ENCODE measurements around the gene MAPK8IP3. TPM values are rescaled to one million over a fixed set of nuclear protein-coding genes. Genes with fewer than 3 reads are reported as not detected.

The MAPK8IP3 gene
- total RNA-seq, 1 donor, result 135 TPM

DNA sequence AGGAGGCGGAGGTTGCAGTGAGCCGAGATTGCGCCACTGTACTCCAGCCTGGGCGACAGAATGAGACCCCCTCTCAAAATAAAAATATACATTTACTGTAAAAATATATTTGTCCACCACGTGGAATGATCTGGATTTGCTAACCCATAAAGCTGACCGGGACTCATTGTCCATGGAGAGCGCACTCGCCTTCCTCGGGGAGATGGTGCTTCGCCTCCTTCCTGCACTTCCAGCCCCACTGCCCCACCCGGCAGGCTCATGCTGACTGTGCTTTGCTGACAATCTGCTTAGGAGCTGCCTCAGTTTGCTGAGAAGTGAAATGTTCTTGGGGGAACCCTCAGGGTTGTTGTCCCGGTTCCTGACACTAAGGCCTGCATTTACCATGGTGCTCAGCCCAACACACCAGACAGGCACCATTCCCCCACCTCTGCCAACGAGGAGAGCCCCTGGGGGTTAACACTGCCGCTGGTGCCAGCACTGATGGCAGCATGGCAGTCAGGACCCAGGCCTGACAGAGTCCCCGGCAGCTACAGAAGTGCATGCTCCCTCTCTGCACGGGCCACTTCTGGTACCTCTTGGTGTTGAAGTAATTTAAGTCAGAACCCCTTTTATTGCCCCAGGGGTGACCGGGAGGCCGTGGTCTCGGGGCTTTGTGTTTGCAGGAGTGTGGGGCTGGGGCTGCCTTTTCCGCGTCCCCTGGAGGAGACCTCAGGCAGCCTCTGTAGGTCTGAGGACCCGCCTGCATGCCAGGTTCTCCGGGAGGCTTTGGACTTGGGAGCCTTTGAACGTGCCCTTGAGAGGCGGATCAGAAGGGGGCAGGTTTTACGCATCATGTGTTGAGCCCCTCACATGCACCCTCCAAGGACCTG, 79.2 kb downstream of the MAPK8IP3 start:
- Histone ChIP-seq H3K4me1 (ENCODE audit: insufficient read depth, low read length) (peaks cover 23% of the 10 kb centered on the region), H3K27me3 (ENCODE audit: insufficient read depth, low read length) (no peaks in the 10 kb centered on the region), H3K4me3 (ENCODE audit: low read length) (no peak overlapping the region), H3K9me3 (ENCODE audit: low read depth, low read length) (no peaks in the 10 kb centered on the region)

- Histone ChIP-seq H3K9me3 (ENCODE audit: low read depth, low read length) (no peaks in the 10 kb centered on the region), H3K27me3 (ENCODE audit: insufficient read depth, low read length) (no peaks in the 10 kb centered on the region), H3K4me1 (ENCODE audit: insufficient read depth, low read length) (peaks cover 20% of the 10 kb centered on the region), H3K4me3 (ENCODE audit: low read length) (no peak overlapping the region)
Measured at GRCh38 chr16:1785846-1786170, 79.8 kb downstream of the MAPK8IP3 start.

DNA sequence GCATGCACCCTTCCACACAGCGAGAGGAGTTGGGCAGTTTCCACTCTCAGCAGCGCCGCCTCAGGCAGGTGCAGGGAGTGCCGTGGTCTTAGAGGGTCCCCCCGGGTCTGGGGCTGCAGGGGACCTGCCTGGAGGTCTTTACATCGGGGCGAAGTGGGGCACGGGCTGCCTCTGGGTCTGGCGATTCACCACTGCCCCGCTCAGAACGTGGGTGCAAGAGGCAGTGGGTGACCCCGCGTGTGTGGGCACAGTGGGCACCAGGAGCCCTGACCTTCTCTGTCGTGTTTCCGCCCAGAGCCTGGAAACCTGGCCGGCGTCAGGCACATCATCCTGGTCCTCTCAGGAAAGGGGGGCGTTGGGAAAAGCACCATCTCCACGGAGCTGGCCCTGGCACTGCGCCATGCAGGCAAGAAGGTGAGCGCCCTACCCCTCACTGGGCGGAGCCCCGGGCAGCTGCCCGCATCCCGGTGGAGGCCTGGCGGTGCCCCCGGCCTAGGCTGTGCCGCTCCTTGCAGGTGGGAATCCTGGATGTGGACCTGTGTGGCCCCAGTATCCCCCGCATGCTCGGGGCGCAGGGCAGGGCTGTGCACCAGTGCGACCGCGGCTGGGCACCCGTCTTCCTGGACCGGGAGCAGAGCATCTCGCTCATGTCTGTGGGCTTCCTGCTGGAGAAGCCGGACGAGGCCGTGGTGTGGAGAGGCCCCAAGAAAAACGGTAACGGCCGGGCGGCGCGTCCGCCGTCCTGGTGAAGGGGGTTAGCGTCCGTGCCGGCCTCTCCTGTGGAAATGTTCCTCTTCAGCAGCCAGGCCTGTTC, 80.5 kb downstream of the MAPK8IP3 start:
- Histone ChIP-seq H3K27me3 (ENCODE audit: insufficient read depth, low read length) (no peaks in the 10 kb centered on the region), H3K4me3 (ENCODE audit: low read length) (no peak overlapping the region), H3K4me1 (ENCODE audit: insufficient read depth, low read length) (peaks cover 13% of the 10 kb centered on the region), H3K9me3 (ENCODE audit: low read depth, low read length) (no peaks in the 10 kb centered on the region)

DNA sequence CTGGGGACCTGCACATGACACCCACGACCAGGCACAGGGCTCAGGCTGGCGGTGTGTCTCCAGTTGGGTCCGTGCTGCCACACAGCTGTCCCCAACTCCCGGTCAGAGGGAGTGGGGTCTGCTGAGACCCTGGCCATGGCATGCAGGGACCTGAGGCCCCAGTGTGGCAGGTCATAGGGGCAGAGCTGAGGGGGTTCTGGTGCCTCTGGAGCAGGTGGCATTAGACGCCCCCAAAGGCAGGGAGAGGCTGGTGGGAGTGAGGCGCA, 81.0 kb downstream of the MAPK8IP3 start:
- Histone ChIP-seq H3K9me3 (ENCODE audit: low read depth, low read length) (no peaks in the 10 kb centered on the region), H3K4me3 (ENCODE audit: low read length) (no peak overlapping the region), H3K4me1 (ENCODE audit: insufficient read depth, low read length) (peaks cover 10% of the 10 kb centered on the region), H3K27me3 (ENCODE audit: insufficient read depth, low read length) (no peaks in the 10 kb centered on the region)

DNA sequence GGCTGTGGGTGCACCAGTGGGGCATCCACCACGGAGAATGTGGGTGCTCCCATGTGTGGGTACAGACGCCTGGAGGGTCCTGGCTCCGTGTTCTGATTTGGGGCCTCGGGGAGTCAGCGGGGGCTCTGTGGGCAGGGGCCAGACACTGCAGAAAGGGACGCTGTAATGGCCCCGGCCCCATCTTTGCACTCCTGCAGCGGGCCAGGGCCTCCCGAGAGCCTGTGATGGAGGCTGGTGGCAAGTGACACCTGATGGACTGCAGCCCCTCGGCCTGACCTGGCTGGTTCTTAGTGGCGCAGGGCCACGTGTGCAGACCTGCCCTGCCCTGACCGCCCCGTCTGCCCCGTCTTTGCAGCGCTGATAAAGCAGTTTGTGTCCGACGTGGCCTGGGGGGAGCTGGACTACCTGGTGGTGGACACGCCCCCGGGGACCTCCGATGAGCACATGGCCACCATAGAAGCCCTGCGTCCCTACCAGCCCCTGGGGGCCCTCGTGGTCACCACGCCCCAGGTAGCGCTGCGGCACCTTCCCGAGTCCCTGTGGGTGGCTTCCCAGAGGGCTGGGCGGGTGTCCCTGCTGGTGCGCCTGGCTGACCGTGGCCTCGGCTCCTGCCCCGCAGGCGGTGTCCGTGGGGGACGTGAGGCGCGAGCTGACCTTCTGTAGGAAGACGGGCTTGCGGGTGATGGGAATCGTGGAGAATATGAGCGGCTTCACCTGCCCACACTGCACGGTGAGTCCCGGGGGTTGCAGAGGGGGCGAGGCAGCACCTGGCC, 81.5 kb downstream of the MAPK8IP3 start:
- H3K9me3 ChIP-seq (ENCODE audit: low read depth, low read length), result no peaks in the 10 kb centered on the region
- H3K4me3 ChIP-seq (ENCODE audit: low read length), result no peak overlapping the region
- H3K4me1 ChIP-seq (ENCODE audit: insufficient read depth, low read length), result peaks cover 10% of the 10 kb centered on the region
- no peaks in the 10 kb centered on the region for H3K27me3 ChIP-seq (ENCODE audit: insufficient read depth, low read length)

GRCh38 chr16:1788095-1788707, 82.2 kb downstream of the MAPK8IP3 start:
- Histone ChIP-seq H3K9me3 (ENCODE audit: low read depth, low read length) (no peaks in the 10 kb centered on the region), H3K27me3 (ENCODE audit: insufficient read depth, low read length) (no peaks in the 10 kb centered on the region), H3K4me3 (ENCODE audit: low read length) (no peak overlapping the region), H3K4me1 (ENCODE audit: insufficient read depth, low read length) (peaks cover 10% of the 10 kb centered on the region)

- Histone ChIP-seq H3K4me3 (ENCODE audit: low read length) (no peak overlapping the region), H3K4me1 (ENCODE audit: insufficient read depth, low read length) (peaks cover 5% of the 10 kb centered on the region), H3K27me3 (ENCODE audit: insufficient read depth, low read length) (no peaks in the 10 kb centered on the region), H3K9me3 (ENCODE audit: low read depth, low read length) (no peaks in the 10 kb centered on the region)
Measured at GRCh38 chr16:1788708-1789100, 82.7 kb downstream of the MAPK8IP3 start.

GRCh38 chr16:1789643-1790045, 83.6 kb downstream of the MAPK8IP3 start:
- Histone ChIP-seq H3K4me3 (ENCODE audit: low read length) (no peak overlapping the region), H3K9me3 (ENCODE audit: low read depth, low read length) (no peaks in the 10 kb centered on the region), H3K27me3 (ENCODE audit: insufficient read depth, low read length) (no peaks in the 10 kb centered on the region), H3K4me1 (ENCODE audit: insufficient read depth, low read length) (no peaks in the 10 kb centered on the region)

GRCh38 chr16:1790261-1790610, 84.2 kb downstream of the MAPK8IP3 start:
- H3K9me3 ChIP-seq (ENCODE audit: low read depth, low read length), result no peaks in the 10 kb centered on the region
- no peaks in the 10 kb centered on the region for H3K4me1 ChIP-seq (ENCODE audit: insufficient read depth, low read length)
- no peak overlapping the region for H3K4me3 ChIP-seq (ENCODE audit: low read length)
- no peaks in the 10 kb centered on the region for H3K27me3 ChIP-seq (ENCODE audit: insufficient read depth, low read length)

GRCh38 chr16:1790611-1791255, 84.7 kb downstream of the MAPK8IP3 start:
- no peaks in the 10 kb centered on the region for H3K27me3 ChIP-seq (ENCODE audit: insufficient read depth, low read length)
- no peaks in the 10 kb centered on the region for H3K4me1 ChIP-seq (ENCODE audit: insufficient read depth, low read length)
- H3K4me3 ChIP-seq (ENCODE audit: low read length), result no peak overlapping the region
- no peaks in the 10 kb centered on the region for H3K9me3 ChIP-seq (ENCODE audit: low read depth, low read length)

DNA sequence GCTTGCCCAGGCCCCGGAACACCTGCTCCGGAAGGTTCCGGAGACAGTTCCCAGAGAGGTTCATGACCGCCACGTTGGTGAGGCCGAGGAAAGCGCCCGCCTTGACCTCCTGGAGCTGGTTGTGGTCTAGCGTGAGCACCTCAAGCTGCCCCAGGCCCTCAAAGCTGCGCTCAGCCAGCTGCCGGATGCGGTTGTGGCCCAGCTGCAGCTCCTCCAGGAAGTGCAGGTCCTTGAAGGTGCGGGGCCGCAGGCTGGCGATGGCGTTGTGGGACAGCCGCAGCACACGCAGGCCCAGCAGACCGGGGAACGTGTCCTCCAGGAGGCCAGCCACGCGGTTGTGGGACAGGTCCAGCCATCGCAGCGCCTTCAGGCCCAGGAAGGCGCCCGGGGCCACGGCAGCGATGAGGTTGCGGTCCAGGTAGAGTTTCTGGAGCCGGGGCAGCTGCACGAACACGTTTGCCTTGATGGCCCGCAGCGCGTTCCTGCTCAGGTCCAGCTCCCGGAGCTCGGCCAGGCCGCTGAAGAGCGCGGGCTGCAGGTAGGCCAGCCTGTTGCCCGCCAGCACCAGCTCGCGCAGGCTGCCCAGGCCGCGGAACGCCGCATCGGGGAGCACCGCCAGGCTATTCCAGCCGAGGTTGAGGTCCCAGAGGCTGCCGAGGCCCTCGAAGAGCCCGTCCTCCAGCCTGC, 85.4 kb downstream of the MAPK8IP3 start:
- no peaks in the 10 kb centered on the region for H3K4me1 ChIP-seq (ENCODE audit: insufficient read depth, low read length)
- no peaks in the 10 kb centered on the region for H3K27me3 ChIP-seq (ENCODE audit: insufficient read depth, low read length)
- no peak overlapping the region for H3K4me3 ChIP-seq (ENCODE audit: low read length)
- no peaks in the 10 kb centered on the region for H3K9me3 ChIP-seq (ENCODE audit: low read depth, low read length)

DNA sequence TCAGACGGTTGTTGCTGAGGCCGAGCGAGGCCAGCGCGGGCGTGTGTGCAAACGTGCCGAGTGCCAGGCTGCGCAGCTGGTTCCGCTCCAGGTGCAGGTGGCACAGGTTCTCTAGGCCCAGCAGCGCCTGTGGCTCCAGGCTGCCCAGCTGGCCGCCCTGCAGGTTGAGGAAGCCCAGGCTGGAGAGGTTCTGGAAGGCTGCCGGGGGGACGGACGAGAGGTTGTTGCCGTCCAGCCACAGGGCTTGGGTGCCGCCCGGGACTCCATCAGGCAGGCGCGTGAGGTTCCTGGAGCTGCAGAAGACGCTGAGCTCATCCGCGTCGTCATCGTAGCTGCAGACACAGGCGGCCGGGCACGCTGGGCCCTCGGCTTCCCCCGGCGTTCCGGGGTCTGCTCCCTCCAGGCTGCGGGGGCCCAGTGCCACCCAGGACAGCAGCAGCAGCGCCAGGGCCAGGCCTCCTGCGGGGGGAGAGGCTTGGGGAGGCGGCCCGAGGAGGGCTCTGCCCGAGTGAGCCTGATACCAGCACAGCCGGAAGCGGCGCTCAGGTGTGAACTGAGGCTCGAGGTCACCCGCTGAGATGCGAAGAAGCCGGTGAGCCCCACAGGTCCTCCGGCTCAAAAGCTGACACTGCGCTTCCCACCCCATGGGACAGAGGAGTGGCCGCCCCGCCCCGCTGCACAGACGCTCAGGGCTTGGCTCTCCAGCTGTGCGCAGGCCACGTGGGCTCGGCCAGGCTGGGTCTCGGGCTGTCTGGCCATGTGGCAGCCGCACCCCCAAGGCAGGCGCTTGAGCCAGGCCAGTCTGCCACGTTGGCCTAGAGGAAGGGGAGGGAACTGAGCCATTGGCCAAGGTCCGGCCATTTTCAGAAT, 86.2 kb downstream of the MAPK8IP3 start:
- no peaks in the 10 kb centered on the region for H3K27me3 ChIP-seq (ENCODE audit: insufficient read depth, low read length)
- H3K9me3 ChIP-seq (ENCODE audit: low read depth, low read length), result no peaks in the 10 kb centered on the region
- H3K4me1 ChIP-seq (ENCODE audit: insufficient read depth, low read length), result no peaks in the 10 kb centered on the region
- no peak overlapping the region for H3K4me3 ChIP-seq (ENCODE audit: low read length)

- H3K4me1 ChIP-seq (ENCODE audit: insufficient read depth, low read length), result no peaks in the 10 kb centered on the region
- no peak overlapping the region for H3K4me3 ChIP-seq (ENCODE audit: low read length)
- no peaks in the 10 kb centered on the region for H3K27me3 ChIP-seq (ENCODE audit: insufficient read depth, low read length)
- no peaks in the 10 kb centered on the region for H3K9me3 ChIP-seq (ENCODE audit: low read depth, low read length)
Measured at GRCh38 chr16:1792836-1793577, 87.0 kb downstream of the MAPK8IP3 start.

Measured in mononuclear cell (primary cell).